GM23338 (cell line): ENCODE results near the gene STK11IP. TPM values are rescaled to one million over a fixed set of nuclear protein-coding genes. Genes with fewer than 3 reads are reported as not detected.

Source experiments
- ATAC-seq: fragments of 200-7000 bp; cut with Tn5 transposase; 3 replicates; pipeline ENCODE4 v1.9.1; 2020
- DNase-seq: peaks from one replicate; pipeline ENCODE4 v3.0.0-alpha.2; 2015; ENCODE audit warnings: low spot score
- H2AFZ ChIP-seq: fragments of 200-600 bp; sonication (generic); 2 replicates; pipeline ENCODE4 v1.8.0; 2016; ENCODE audit warnings: antibody characterized with exemption, mild to moderate bottlenecking, moderate library complexity
- H3F3A ChIP-seq: fragments of 200-600 bp; sonication (generic); replicated peaks from 2 replicates; pipeline ENCODE4 v1.8.0; 2017; ENCODE audit warnings: antibody characterized with exemption, mixed run types, low read depth
- H3K27ac ChIP-seq: fragments of 200-600 bp; sonication (generic); 2 replicates; pipeline ENCODE4 v1.6.1; 2016; ENCODE audit warnings: low read depth
- H3K27me3 ChIP-seq: fragments of 200-600 bp; sonication (generic); 2 replicates; pipeline ENCODE4 v1.8.0; 2016; ENCODE audit warnings: mild to moderate bottlenecking, mixed run types, moderate library complexity; ENCODE audit not compliant: insufficient read depth
- H3K36me3 ChIP-seq: fragments of 200-600 bp; sonication (generic); 2 replicates; pipeline ENCODE4 v1.8.0; 2016; ENCODE audit warnings: mild to moderate bottlenecking; ENCODE audit not compliant: insufficient read depth
- H3K4me1 ChIP-seq: fragments of 200-600 bp; sonication (generic); 2 replicates; pipeline ENCODE4 v1.8.0; 2016; ENCODE audit warnings: mild to moderate bottlenecking, moderate library complexity; ENCODE audit not compliant: insufficient read depth
- H3K4me2 ChIP-seq: fragments of 200-600 bp; sonication (generic); 2 replicates; pipeline ENCODE4 v1.7.1; 2017; ENCODE audit warnings: mixed run types
- H3K4me3 ChIP-seq: fragments of 200-600 bp; sonication (generic); 2 replicates; pipeline ENCODE4 v1.6.1; 2016; ENCODE audit warnings: mixed run types
- H3K79me2 ChIP-seq: fragments of 200-600 bp; sonication (generic); replicated peaks from 2 replicates; pipeline ENCODE4 v1.8.0; 2017; ENCODE audit warnings: mild to moderate bottlenecking; ENCODE audit not compliant: insufficient read depth
- H3K9me2 ChIP-seq: fragments of 200-600 bp; sonication (generic); 2 replicates; pipeline ENCODE4 v1.8.0; 2017; ENCODE audit not compliant: insufficient read depth
- H4K20me1 ChIP-seq: fragments of 200-600 bp; sonication (generic); replicated peaks from 2 replicates; pipeline ENCODE4 v1.8.0; 2017; ENCODE audit warnings: mild to moderate bottlenecking; ENCODE audit not compliant: insufficient read depth
- H3K27ac Mint-ChIP-seq: 2 replicates; pipeline ENCODE4 v1.8.0; 2020; ENCODE audit warnings: inconsistent platforms, mild to moderate bottlenecking, moderate library complexity, mixed read lengths
- H3K27me3 Mint-ChIP-seq: 3 replicates; pipeline ENCODE4 v1.8.0; 2022; ENCODE audit warnings: low read depth, mild to moderate bottlenecking, moderate library complexity, mixed read lengths, inconsistent platforms; ENCODE audit not compliant: insufficient read depth, poor library complexity
- H3K36me3 Mint-ChIP-seq: 3 replicates; pipeline ENCODE4 v1.8.0; 2021; ENCODE audit warnings: low read depth, mild to moderate bottlenecking, inconsistent platforms, moderate library complexity, mixed read lengths
- H3K4me1 Mint-ChIP-seq: 3 replicates; pipeline ENCODE4 v1.8.0; 2020; ENCODE audit warnings: mild to moderate bottlenecking, inconsistent platforms, mixed read lengths
- H3K4me3 Mint-ChIP-seq: 3 replicates; pipeline ENCODE4 v1.8.0; 2021; ENCODE audit warnings: moderate library complexity, mild to moderate bottlenecking, inconsistent platforms, mixed read lengths
- H3K9me3 Mint-ChIP-seq: 3 replicates; pipeline ENCODE4 v1.8.0; 2020; ENCODE audit warnings: moderate library complexity, mild to moderate bottlenecking, inconsistent platforms, mixed read lengths
- CTCF ChIP-seq, 2 experiments: fragments of 200-600 bp in 1 of 2; sonication (generic) in 1 of 2; conservative IDR thresholded peaks; 2 replicates each; pipeline versions ENCODE4 v1.5.1 to v1.6.1; 2016 to 2017; ENCODE audit warnings: antibody characterized with exemption in 2 of 2, low read depth in 2 of 2, mild to moderate bottlenecking in 2 of 2, moderate library complexity in 1 of 2
- ETS1 ChIP-seq: IDR thresholded peaks from 2 replicates; pipeline ENCODE4 v1.6.1; 2016; ENCODE audit warnings: antibody characterized with exemption
- EZH2 ChIP-seq: fragments of 200-600 bp; sonication (generic); IDR thresholded peaks from one replicate; pipeline ENCODE4 v1.8.0; 2017; ENCODE audit warnings: antibody characterized with exemption, mild to moderate bottlenecking, low read depth; ENCODE audit not compliant: unreplicated experiment
- JUNB ChIP-seq: IDR thresholded peaks from one replicate; pipeline ENCODE4 v1.6.1; 2016; ENCODE audit warnings: antibody characterized with exemption; ENCODE audit not compliant: unreplicated experiment
- NANOG ChIP-seq: IDR thresholded peaks from 2 replicates; pipeline ENCODE4 v1.6.1; 2016; ENCODE audit warnings: antibody characterized with exemption, borderline replicate concordance
- STAT1 ChIP-seq: IDR thresholded peaks from one replicate; pipeline ENCODE4 v1.6.1; 2016; ENCODE audit warnings: antibody characterized with exemption; ENCODE audit not compliant: unreplicated experiment
- ZNF331 ChIP-seq: fragments of 250-450 bp; sonication (Bioruptor Pico); IDR thresholded peaks from 2 replicates; pipeline ENCODE4 v1.5.0; 2020; ENCODE audit warnings: low read depth, mild to moderate bottlenecking, moderate library complexity
- polyA plus RNA-seq: library from polyadenylated mRNA; unstranded; fragments of >200 nt; fragmentation: Nextera tagmentation; extraction: Ambion mirVana; gene quantifications from 2 replicates; pipeline ENCODE4 v1.2.1, GENCODE V29; 2016
- total RNA-seq: library from RNA; depleted of rRNA; stranded (reverse); fragments of >200 nt; shearing (Covaris generic); gene quantifications from 2 replicates; pipeline ENCODE4 v1.2.3, GENCODE V29; 2014
- TF ChIP-seq, protein P1 (sequence below): IDR thresholded peaks from one replicate; pipeline ENCODE4 v1.6.1; 2018; ENCODE audit warnings: antibody characterized with exemption; ENCODE audit not compliant: unreplicated experiment

The STK11IP gene
- total and polyA plus RNA-seq, 2 experiments from 2014 or later, result 16.6 to 28.1 TPM

- no peaks in the 10 kb centered on the region; the same call in 2 of the 3 replicates for H3K9me3 Mint-ChIP-seq
- no peaks in the 10 kb centered on the region for H4K20me1 ChIP-seq
- H3K4me3 Mint-ChIP-seq, result no peak overlapping the region; the same call in 2 of the 3 replicates
- H3K27ac ChIP-seq, result peak overlapping the region; percentile 97
- ATAC-seq (0 out of 3 replicates have a peak, but pooled peaks have one; percentile 6), DNase-seq (peak; percentile 62)
- peaks cover 2% of the 10 kb centered on the region for H3K27me3 Mint-ChIP-seq
- TF ChIP-seq CTCF (conservative IDR thresholded peaks at IDR 0.05; ENCODE audit: low read depth in 2 of 2) (peak; percentile 34 to 42), STAT1 (no peak), ZNF331 (no peak), ETS1 (no peak)
- no peaks in the 10 kb centered on the region for H3K36me3 ChIP-seq
- peaks cover 9% of the 10 kb centered on the region; the same call in 1 of the 2 replicates for H3K79me2 ChIP-seq
- H3K27me3 ChIP-seq, result no peaks in the 10 kb centered on the region
- peaks cover 27% of the 10 kb centered on the region for H3K4me1 Mint-ChIP-seq
- peak overlapping the region; percentile 17; the same call in 1 of the 2 replicates for H3K4me3 ChIP-seq
- peak overlapping the region; percentile 79; the same call in 1 of the 2 replicates for H2AFZ ChIP-seq
- H3K27ac Mint-ChIP-seq, result 0 out of 2 replicates have a peak overlapping the region, but pooled peaks have one; percentile 66
- no peaks in the 10 kb centered on the region for H3K9me2 ChIP-seq
- peak overlapping the region; percentile 70; the same call in 1 of the 2 replicates for H3K4me2 ChIP-seq
- peaks cover 4% of the 10 kb centered on the region for H3F3A ChIP-seq
- H3K4me1 ChIP-seq, result peaks cover 26% of the 10 kb centered on the region
- H3K36me3 Mint-ChIP-seq, result no peaks in the 10 kb centered on the region
These were observed 2.4 kb upstream of the STK11IP start for GRCh38 chr2:219595256-219595655.

DNA sequence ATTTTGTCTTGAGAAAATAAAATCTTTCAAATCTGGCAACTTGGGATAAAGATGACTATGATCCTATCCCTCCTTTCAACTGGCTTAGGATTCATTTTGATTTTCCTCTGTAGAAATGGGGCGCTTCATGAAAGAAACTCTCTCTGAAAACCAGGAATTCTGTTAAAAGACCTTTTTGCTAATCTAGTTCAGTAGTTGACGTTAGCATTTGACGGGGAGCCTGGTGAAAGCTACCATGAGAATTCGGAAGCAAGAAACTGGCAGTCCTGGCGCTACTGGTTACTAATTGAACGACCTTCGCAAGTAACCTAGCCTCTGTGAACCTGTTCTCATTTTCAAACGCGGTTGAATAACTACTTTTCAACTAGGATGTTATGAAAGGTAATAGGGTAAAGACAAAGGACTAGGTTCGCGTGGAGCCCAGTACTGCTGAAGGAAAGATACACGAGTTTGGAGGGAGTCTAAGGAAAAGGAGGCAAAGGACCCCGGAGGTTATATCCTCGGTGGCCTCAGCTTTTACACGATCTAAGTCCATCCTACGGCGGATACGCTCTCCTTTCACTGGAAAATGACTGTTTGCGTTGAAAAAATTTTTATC lies 604 bp upstream of the STK11IP start:
- peaks cover 9% of the 10 kb centered on the region; the same call in 1 of the 2 replicates for H3K79me2 ChIP-seq
- no peaks in the 10 kb centered on the region for H3K9me2 ChIP-seq
- Mint-ChIP-seq H3K27ac (peak overlapping the region; percentile 99), H3K27me3 (peaks cover 2% of the 10 kb centered on the region), H3K36me3 (no peaks in the 10 kb centered on the region; the same call in 1 of the 3 replicates), H3K9me3 (no peaks in the 10 kb centered on the region; the same call in 2 of the 3 replicates), H3K4me1 (peaks cover 27% of the 10 kb centered on the region), H3K4me3 (peak overlapping the region; percentile 96)
- H3K4me1 ChIP-seq, result peaks cover 26% of the 10 kb centered on the region
- TF ChIP-seq JUNB (no peak), NANOG (no peak), EZH2 (no peak)
- TF ChIP-seq, protein P1, sequence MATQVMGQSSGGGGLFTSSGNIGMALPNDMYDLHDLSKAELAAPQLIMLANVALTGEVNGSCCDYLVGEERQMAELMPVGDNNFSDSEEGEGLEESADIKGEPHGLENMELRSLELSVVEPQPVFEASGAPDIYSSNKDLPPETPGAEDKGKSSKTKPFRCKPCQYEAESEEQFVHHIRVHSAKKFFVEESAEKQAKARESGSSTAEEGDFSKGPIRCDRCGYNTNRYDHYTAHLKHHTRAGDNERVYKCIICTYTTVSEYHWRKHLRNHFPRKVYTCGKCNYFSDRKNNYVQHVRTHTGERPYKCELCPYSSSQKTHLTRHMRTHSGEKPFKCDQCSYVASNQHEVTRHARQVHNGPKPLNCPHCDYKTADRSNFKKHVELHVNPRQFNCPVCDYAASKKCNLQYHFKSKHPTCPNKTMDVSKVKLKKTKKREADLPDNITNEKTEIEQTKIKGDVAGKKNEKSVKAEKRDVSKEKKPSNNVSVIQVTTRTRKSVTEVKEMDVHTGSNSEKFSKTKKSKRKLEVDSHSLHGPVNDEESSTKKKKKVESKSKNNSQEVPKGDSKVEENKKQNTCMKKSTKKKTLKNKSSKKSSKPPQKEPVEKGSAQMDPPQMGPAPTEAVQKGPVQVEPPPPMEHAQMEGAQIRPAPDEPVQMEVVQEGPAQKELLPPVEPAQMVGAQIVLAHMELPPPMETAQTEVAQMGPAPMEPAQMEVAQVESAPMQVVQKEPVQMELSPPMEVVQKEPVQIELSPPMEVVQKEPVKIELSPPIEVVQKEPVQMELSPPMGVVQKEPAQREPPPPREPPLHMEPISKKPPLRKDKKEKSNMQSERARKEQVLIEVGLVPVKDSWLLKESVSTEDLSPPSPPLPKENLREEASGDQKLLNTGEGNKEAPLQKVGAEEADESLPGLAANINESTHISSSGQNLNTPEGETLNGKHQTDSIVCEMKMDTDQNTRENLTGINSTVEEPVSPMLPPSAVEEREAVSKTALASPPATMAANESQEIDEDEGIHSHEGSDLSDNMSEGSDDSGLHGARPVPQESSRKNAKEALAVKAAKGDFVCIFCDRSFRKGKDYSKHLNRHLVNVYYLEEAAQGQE, result no peak
- peak overlapping the region; percentile 79 for H3K4me2 ChIP-seq
- peak overlapping the region; percentile 57 for H3K4me3 ChIP-seq
- H3F3A ChIP-seq, result peaks cover 4% of the 10 kb centered on the region
- H3K36me3 ChIP-seq, result no peaks in the 10 kb centered on the region
- H3K27me3 ChIP-seq, result no peaks in the 10 kb centered on the region
- peak; percentile 37 for DNase-seq
- no peaks in the 10 kb centered on the region for H4K20me1 ChIP-seq
- ATAC-seq, result peak; percentile 12
- peak overlapping the region; percentile 97 for H3K27ac ChIP-seq
- no peak overlapping the region for H2AFZ ChIP-seq
